PFSK-1 (cell line): ENCODE measurements around the gene FBLN1.

Experiments used
- FOXP2 ChIP-seq: optimal IDR thresholded peaks from 2 replicates; pipeline ENCODE3; 2011; ENCODE audit warnings: borderline replicate concordance, control low read depth, inconsistent platforms; ENCODE audit not compliant: insufficient read depth; ENCODE audit errors: extremely low read length, extremely low read depth
- REST ChIP-seq, 2 experiments: IDR thresholded peaks; 2 replicates each; pipeline versions ENCODE4 v1.6.1 to v1.8.0; 2011 to 2012; ENCODE audit warnings: low read depth in 2 of 2, low read length in 2 of 2, control low read depth in 1 of 2, inconsistent platforms in 1 of 2, mild to moderate bottlenecking in 1 of 2, moderate library complexity in 1 of 2; ENCODE audit not compliant: insufficient read depth in 1 of 2
- SIN3A ChIP-seq: IDR thresholded peaks from 2 replicates; pipeline ENCODE4 v1.6.1; 2012; ENCODE audit warnings: mild to moderate bottlenecking, low read length, moderate library complexity, borderline replicate concordance; ENCODE audit not compliant: insufficient read depth
- TAF1 ChIP-seq: IDR thresholded peaks from 2 replicates; pipeline ENCODE4 v1.6.1; 2012; ENCODE audit warnings: low read length, control low read depth, borderline replicate concordance; ENCODE audit not compliant: insufficient read depth

- TF ChIP-seq FOXP2: no peak
- no peak for TF ChIP-seq SIN3A
- no peak for TF ChIP-seq REST (IDR thresholded peaks at IDR 0.05; ENCODE audit: insufficient read depth in 1 of 2, low read depth in 2 of 2, low read length in 2 of 2)
- TF ChIP-seq TAF1: no peak
Observed at GRCh38 chr22:45583504-45583903, 80.8 kb downstream of the FBLN1 start.
